ENCODE results near the gene GASK1B.

The GASK1B gene

DNA sequence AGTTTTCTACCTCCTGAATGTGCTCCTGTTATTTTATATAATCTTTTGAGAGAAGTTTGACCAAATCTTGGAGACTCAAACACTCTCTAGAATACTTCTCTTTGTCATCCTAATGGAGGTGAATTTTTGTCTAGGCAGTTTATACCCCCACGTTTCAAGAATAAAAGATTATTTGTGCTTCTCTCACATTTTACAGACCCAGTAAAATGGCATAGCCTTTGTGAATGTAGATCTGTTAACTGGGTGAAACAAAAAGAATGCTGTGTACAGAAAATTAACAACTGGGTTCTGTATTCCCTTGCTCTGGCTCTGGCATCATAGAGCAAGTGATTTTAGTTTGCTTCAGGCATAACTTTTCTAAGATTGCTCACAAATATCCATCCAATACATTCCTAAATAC is 26.1 kb downstream of the GASK1B start:
- DNase-seq (ENCODE audit: low spot score): no peak

DNA sequence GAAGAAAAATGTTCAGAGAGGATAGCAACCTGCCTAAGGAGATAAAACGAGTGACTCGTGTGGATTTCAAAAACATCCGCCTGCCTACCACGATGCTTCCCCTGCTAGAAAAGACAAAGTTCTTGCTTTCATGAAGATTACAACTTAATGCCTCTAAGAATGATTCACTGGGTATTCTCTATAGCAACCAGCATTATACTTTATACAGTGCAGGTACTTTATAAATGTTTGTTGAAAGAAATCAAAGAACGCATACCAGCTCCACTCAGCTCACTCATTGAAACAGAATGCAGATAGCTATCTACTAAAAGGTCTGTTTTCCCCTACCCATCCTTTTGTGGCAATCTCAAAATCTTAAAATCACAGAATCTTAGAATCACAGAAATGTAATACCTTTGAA is 33.7 kb downstream of the GASK1B start:
- DNase-seq (ENCODE audit: low spot score): no peak

DNA sequence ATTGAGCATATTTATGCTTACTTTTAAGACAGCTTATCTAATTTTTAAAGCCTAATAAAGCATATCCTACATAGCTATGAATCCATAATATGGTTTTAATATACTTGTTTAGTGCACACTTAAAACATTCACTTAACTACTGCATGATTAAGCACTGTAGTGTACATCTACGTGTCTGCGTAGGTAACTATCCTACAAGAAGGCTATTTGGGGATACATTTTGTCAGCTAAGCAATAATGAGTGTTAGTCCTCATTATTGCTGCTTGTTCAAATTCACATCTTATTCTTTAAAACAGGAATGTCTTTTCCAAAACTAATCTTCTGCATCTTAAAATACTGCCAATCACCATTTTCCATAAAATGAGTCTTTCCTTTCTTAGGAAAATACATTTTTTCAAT is 38.6 kb downstream of the GASK1B start:
- DNase-seq (ENCODE audit: low spot score): no peak

- no peak for DNase-seq (ENCODE audit: low spot score)
These were observed 39.3 kb downstream of the GASK1B start for GRCh38 chr4:158133551-158133950.

GRCh38 chr4:158131027-158131426 is 41.8 kb downstream of the GASK1B start:
- no peak for DNase-seq (ENCODE audit: low spot score)

DNA sequence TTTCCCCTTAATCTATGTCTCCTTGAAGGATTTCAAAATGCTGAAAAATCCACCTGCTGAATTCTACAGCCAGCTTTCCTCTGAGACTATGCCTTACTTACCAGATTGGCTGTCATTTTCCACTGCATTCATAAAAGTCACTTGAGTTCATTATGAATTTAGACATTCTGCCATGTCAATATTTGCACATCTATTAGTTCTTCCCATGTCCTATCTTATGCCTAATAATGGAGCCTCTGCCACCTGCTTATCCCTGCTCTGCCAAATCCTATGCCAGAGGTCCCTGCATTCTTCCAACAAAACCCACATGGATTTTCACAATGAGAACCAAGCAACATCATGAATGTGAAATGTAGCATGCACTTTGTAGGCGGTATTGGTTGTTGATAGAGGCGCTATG is 42.6 kb downstream of the GASK1B start:
- no peak for DNase-seq (ENCODE audit: low spot score)

DNA sequence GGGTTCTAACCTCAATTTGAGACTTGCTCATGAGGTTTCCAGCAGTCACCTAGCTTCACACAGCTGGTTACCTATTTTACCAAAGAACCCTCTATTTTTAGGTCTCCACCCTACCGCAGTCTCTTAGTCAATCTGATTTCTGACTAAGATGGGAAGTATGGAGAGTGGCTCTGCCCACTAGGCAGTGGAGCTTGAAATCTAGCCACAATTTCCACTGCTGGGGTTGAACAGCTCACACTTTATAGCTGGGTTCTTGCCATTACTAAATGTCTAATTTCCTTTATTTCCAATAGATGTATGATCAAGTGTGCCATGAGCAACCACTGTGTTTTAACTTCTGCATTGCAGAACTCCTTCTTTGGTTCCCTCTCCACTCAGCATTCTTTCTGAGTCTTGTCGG is 43.1 kb downstream of the GASK1B start:
- no peak for DNase-seq (ENCODE audit: low spot score)

GRCh38 chr4:158128540-158128939 is 44.3 kb downstream of the GASK1B start:
- no peak for DNase-seq (ENCODE audit: low spot score)

DNA sequence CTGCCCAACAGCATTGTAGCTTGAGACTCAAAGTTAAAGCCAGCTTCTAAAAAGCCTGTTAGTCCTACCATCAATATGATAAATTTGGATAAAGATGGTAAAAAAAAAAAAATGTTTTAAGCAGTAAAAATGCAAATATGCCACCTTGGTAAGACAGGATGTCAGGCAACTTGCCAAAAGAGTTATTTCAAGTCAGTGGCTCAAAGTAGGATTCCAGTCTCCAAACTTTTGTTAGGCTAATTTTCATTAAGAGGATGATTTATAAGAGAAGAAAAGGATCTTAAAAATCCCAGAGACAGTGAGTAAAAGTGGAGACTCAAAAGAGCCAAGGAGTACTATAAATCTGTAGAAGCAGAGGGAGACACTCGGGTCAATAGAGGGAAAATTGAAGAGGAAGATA is 47.5 kb downstream of the GASK1B start:
- no peak for DNase-seq (ENCODE audit: low spot score)

Data from left forelimb (tissue), 1 donor.